Left lung (tissue), 10 donors: ENCODE data around the gene CLIC3. TPM values are rescaled to one million over a fixed set of nuclear protein-coding genes. Genes with fewer than 3 reads are reported as not detected.

ENCODE experiments used
- ATAC-seq: fragments of 200-7000 bp; cut with Tn5 transposase; one replicate; pipeline ENCODE4 v1.9.1; 2020; ENCODE audit warnings: moderate library complexity
- DNase-seq, 4 donors: peaks; one replicate each; pipeline ENCODE4 v3.0.0-alpha.2; 2013 to 2020
- H3K27ac ChIP-seq, 2 donors: fragments of 200-600 bp; sonication (generic) in 1 of 2; one replicate each; pipeline versions ENCODE4 v1.5.0 to v1.8.0; 2020 to 2021
- H3K27me3 ChIP-seq, 2 donors: fragments of 200-600 bp; sonication (generic) in 1 of 2; one replicate each; pipeline versions ENCODE4 v1.5.0 to v1.8.0; 2020 to 2021
- H3K36me3 ChIP-seq, 2 donors: fragments of 200-600 bp; sonication (generic) in 1 of 2; one replicate each; pipeline versions ENCODE4 v1.5.0 to v1.8.0; 2020 to 2021
- H3K4me1 ChIP-seq, 2 donors: fragments of 200-600 bp; one replicate each; pipeline ENCODE4 v1.8.0; 2021
- H3K4me3 ChIP-seq, 2 donors: fragments of 200-600 bp; sonication (generic) in 1 of 2; one replicate each; pipeline versions ENCODE4 v1.5.0 to v1.8.0; 2020 to 2021; ENCODE audit warnings: mild to moderate bottlenecking in 1 of 2
- H3K9me3 ChIP-seq, 2 donors: fragments of 200-600 bp; sonication (generic) in 1 of 2; one replicate each; pipeline versions ENCODE4 v1.5.0 to v1.8.0; 2020 to 2021
- intact Hi-C, 2 donors: fragments of 100-400 bp; cut with DNase I; formaldehyde crosslinking; loops; one replicate each; pipeline versions ENCODE4 v1.11.2 to v1.14.2; 2022
- polyA plus RNA-seq, 6 donors: library from polyadenylated mRNA; unstranded; fragments of 120-200 nt; gene quantifications; one replicate each; pipeline ENCODE4 v1.2.1, GENCODE V29; 2013; ENCODE audit not compliant: insufficient read length in 6 of 6
- total RNA-seq, 2 donors: library from RNA; stranded (reverse); fragmentation: NEBNext Ultra II Directional; extraction: Animal tissue kit (Norgen Biotek cat#: 25700); gene quantifications; one replicate each; pipeline ENCODE4 v1.2.1, GENCODE V29; 2021
- TF ChIP-seq, protein P1 (sequence below), 2 donors: fragments of 200-600 bp; sonication (generic) in 1 of 2; IDR thresholded peaks; one replicate each; pipeline versions ENCODE4 v1.5.0 to v1.8.0; 2021; ENCODE audit warnings: antibody characterized with exemption in 2 of 2
- donor health status: DM: no; HTN: yes; CAD: no.
- donor health status: DM: no; HTN: no; CAD: no.

Gene CLIC3
- total and polyA plus RNA-seq, 8 donors, result 30.7 to 85.4 (median 42.3) TPM

GRCh38 chr9:136974817-136975535, 21.4 kb downstream of the CLIC3 start:
- ATAC-seq (peak; percentile 4), DNase-seq (no peak)
- intact Hi-C loops, result no loop called here
- Histone ChIP-seq H3K27me3 (peaks cover 0 to 30% of the 10 kb centered on the region in 2 donors), H3K36me3 (no peaks in the 10 kb centered on the region), H3K9me3 (no peaks in the 10 kb centered on the region), H3K4me3 (no peak overlapping the region), H3K4me1 (peaks cover 17 to 44% of the 10 kb centered on the region in 2 donors), H3K27ac (peak overlapping the region; percentile 59 to 63)
- TF ChIP-seq, protein P1, sequence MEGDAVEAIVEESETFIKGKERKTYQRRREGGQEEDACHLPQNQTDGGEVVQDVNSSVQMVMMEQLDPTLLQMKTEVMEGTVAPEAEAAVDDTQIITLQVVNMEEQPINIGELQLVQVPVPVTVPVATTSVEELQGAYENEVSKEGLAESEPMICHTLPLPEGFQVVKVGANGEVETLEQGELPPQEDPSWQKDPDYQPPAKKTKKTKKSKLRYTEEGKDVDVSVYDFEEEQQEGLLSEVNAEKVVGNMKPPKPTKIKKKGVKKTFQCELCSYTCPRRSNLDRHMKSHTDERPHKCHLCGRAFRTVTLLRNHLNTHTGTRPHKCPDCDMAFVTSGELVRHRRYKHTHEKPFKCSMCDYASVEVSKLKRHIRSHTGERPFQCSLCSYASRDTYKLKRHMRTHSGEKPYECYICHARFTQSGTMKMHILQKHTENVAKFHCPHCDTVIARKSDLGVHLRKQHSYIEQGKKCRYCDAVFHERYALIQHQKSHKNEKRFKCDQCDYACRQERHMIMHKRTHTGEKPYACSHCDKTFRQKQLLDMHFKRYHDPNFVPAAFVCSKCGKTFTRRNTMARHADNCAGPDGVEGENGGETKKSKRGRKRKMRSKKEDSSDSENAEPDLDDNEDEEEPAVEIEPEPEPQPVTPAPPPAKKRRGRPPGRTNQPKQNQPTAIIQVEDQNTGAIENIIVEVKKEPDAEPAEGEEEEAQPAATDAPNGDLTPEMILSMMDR (IDR thresholded peaks at IDR 0.05), result no peak

DNA sequence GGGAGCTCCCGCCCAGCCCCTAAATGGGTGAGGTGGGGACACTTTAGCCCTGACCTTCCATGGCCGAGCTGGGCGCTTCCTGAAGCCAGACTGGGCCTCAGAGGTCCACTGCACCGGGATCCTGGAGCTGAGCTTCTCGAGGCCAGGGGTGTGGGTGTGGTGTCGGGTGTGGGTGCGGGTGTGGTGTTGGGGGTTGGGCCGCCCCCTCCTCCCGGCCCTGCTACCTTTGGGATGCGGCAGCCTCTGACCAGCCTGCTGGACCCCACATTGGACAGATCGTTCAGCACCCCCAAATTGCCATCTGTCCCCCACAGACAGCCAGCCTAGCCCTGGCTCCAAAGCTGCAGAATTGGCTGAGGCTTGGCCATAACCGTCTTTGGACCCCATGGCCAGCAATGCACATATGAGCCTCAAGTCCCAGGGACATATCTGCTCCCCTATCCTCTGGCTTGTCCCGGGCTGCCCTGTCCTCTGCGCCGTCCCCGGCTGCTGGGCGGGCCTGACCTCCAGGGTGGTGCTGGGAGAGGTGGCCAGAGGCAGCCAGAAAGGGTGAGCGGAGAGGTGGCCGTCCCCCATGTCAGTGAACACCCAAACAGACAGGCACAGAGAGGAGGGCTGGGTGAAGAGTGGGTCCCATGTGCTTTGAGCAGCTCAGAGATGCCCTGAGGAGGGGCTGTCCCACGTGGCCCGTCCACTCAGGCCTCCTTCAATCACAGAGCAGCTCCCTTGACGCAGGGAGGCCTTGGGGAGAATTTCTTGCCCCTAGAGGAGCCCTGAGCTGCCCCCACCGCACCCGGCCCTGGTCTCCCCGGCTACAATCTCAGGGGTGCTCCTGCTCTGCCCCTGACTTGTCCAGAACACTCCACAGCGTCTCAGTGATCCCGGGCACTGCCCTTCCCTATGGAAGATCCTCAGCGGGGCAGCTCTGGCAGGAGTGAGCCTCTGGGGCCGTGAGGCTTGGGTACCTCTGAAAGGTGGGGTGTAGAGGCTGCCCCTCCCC, 22.4 kb downstream of the CLIC3 start:
- TF ChIP-seq, protein P1 (IDR thresholded peaks at IDR 0.05), result no peak
- Histone ChIP-seq H3K4me3 (no peak overlapping the region), H3K4me1 (peaks cover 17 to 44% of the 10 kb centered on the region in 2 donors), H3K9me3 (no peaks in the 10 kb centered on the region), H3K36me3 (no peaks in the 10 kb centered on the region), H3K27ac (peak overlapping the region in 1 of 2 donors; percentile 43), H3K27me3 (peaks cover 0 to 27% of the 10 kb centered on the region in 2 donors)
- no peak for DNase-seq
- no peak for ATAC-seq
- intact Hi-C loops, result no loop called here

GRCh38 chr9:136972743-136973142, 23.6 kb downstream of the CLIC3 start:
- TF ChIP-seq, protein P1 (IDR thresholded peaks at IDR 0.05), result no peak
- DNase-seq, result no peak
- Histone ChIP-seq H3K4me3 (no peak overlapping the region), H3K36me3 (no peaks in the 10 kb centered on the region), H3K27me3 (peaks cover 0 to 22% of the 10 kb centered on the region in 2 donors), H3K4me1 (peaks cover 17 to 40% of the 10 kb centered on the region in 2 donors), H3K9me3 (no peaks in the 10 kb centered on the region), H3K27ac (no peak overlapping the region)
- intact Hi-C loops, result no loop called here
- no peak for ATAC-seq

GRCh38 chr9:136972335-136972734, 24.0 kb downstream of the CLIC3 start:
- Histone ChIP-seq H3K4me1 (peaks cover 13 to 36% of the 10 kb centered on the region in 2 donors), H3K9me3 (no peaks in the 10 kb centered on the region), H3K36me3 (no peaks in the 10 kb centered on the region), H3K27me3 (peaks cover 0 to 18% of the 10 kb centered on the region in 2 donors), H3K4me3 (no peak overlapping the region), H3K27ac (no peak overlapping the region)
- ATAC-seq (no peak), DNase-seq (no peak)
- intact Hi-C loops, result no loop called here
- TF ChIP-seq, protein P1 (IDR thresholded peaks at IDR 0.05), result no peak

DNA sequence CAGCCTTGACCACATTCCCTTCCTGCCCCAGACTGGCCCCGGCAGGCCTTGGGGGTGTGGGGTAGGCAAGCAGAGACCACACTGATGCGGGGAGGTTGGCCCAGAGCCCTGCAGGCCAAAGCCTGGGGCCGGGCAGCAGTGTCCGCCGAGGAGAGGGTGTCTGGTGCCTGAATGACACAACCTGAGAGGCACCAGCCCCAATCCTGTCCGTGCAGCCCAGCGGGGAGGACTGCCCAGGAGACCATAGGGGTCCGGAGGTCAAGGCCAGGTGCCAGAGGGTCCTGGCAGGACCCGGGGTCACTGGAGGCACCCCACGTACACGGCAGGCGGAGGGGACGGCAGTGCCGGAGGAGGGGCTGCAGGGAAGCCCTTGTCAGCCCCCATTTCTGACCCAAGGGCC, 24.6 kb downstream of the CLIC3 start:
- no peaks in the 10 kb centered on the region for H3K9me3 ChIP-seq
- H3K27ac ChIP-seq, result no peak overlapping the region
- no peak for DNase-seq
- intact Hi-C loops, result no loop called here
- H3K4me3 ChIP-seq, result no peak overlapping the region
- ATAC-seq, result no peak
- TF ChIP-seq, protein P1 (IDR thresholded peaks at IDR 0.05), result no peak
- H3K4me1 ChIP-seq, result peaks cover 8 to 30% of the 10 kb centered on the region in 2 donors
- H3K36me3 ChIP-seq, result no peaks in the 10 kb centered on the region
- H3K27me3 ChIP-seq, result peaks cover 0 to 12% of the 10 kb centered on the region in 2 donors
